DND-41 (cell line): ENCODE measurements around the gene RAB25.

Experiments used
- ATAC-seq: fragments of 200-7000 bp; cut with Tn5 transposase; 3 replicates; pipeline ENCODE4 v1.9.1; 2021; ENCODE audit warnings: low read depth; ENCODE audit not compliant: insufficient read depth
- DNase-seq: peaks from one replicate; pipeline ENCODE4 v3.0.0-alpha.2; 2020
- H2AFZ ChIP-seq: 2 replicates; pipeline ENCODE4 v1.6.0; 2012; ENCODE audit warnings: low read depth, low read length
- H3K27ac ChIP-seq: 2 replicates; pipeline ENCODE4 v1.5.1; 2012; ENCODE audit warnings: low read length, inconsistent platforms
- H3K27me3 ChIP-seq: fragments of 200-600 bp; sonication (generic); 2 replicates; pipeline ENCODE4 v1.6.0; 2012; ENCODE audit warnings: low read length, mild to moderate bottlenecking, inconsistent platforms; ENCODE audit not compliant: insufficient read depth, poor library complexity
- H3K36me3 ChIP-seq: 2 replicates; pipeline ENCODE4 v1.5.1; 2012; ENCODE audit warnings: low read length, inconsistent platforms; ENCODE audit not compliant: insufficient read depth
- H3K4me1 ChIP-seq: 2 replicates; pipeline ENCODE4 v1.5.1; 2012; ENCODE audit warnings: mild to moderate bottlenecking, low read length; ENCODE audit not compliant: insufficient read depth
- H3K4me2 ChIP-seq: 2 replicates; pipeline ENCODE4 v1.6.0; 2012; ENCODE audit warnings: mild to moderate bottlenecking, moderate library complexity, low read length, inconsistent platforms; ENCODE audit not compliant: insufficient read depth
- H3K4me3 ChIP-seq, 2 experiments: fragments of 200-600 bp in 1 of 2; shearing (Covaris generic) in 1 of 2; 2 replicates each; pipeline ENCODE4 v1.5.1; 2012 to 2016; ENCODE audit warnings: inconsistent platforms in 2 of 2, low read length in 2 of 2, mild to moderate bottlenecking in 2 of 2, low read depth in 1 of 2, moderate library complexity in 1 of 2
- H3K79me2 ChIP-seq: 2 replicates; pipeline ENCODE4 v1.6.0; 2012; ENCODE audit warnings: low read length, inconsistent platforms; ENCODE audit not compliant: insufficient read depth
- H3K9ac ChIP-seq: 2 replicates; pipeline ENCODE4 v1.6.0; 2012; ENCODE audit warnings: low read depth, mild to moderate bottlenecking, inconsistent platforms, low read length, moderate library complexity
- H3K9me3 ChIP-seq: 2 replicates; pipeline ENCODE4 v1.5.1; 2012; ENCODE audit warnings: low read length, moderate library complexity, mild to moderate bottlenecking, inconsistent platforms; ENCODE audit not compliant: insufficient read depth, severe bottlenecking
- H4K20me1 ChIP-seq: 2 replicates; pipeline ENCODE4 v1.6.0; 2012; ENCODE audit warnings: low read length; ENCODE audit not compliant: insufficient read depth
- EZH2 ChIP-seq: IDR thresholded peaks from 3 replicates; pipeline ENCODE4 v1.6.1; 2012; ENCODE audit warnings: borderline replicate concordance, low read depth, mild to moderate bottlenecking, moderate library complexity, low read length, inconsistent platforms; ENCODE audit not compliant: severe bottlenecking
- TF ChIP-seq, protein P1 (sequence below): IDR thresholded peaks from 2 replicates; pipeline ENCODE4 v1.5.1; 2012; ENCODE audit warnings: borderline replicate concordance, low read length, moderate library complexity, mild to moderate bottlenecking; ENCODE audit not compliant: poor library complexity, severe bottlenecking; ENCODE audit errors: extremely low read depth

The RAB25 gene

DNA sequence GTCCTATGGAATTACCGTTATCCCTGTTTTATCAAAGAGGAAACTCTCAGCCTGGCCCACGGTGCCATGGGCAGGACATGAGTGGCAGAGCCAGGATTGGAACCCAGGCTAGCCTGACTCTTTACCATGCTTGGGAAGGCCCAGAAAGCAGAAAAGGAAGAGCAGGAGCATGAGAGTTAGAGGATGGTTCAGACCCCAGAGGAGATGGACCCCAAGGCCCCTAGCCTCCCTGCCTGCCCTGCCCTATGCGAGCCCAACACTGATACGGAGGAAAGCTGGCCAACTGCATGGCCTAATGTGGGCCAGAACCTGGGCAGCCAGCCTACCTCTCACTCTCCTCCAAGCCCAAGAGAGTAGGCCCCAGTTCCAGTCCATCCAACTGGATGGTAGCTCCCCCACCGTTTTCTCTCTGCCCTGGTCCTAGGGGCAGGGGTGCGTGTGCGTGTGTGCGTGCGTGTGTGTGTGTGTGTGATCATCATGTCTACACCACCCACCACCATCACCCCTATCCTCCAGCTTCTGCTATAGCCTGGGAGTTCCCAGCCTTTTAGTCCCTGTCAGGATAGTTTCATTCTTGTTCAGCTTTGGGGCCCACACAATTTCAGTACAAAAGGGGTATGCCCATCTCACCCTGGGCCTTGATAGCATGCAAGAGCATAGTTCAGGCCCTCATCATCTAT, 36.7 kb downstream of the RAB25 start:
- H3K79me2 ChIP-seq: no peaks in the 10 kb centered on the region
- no peak overlapping the region for H2AFZ ChIP-seq
- no peak overlapping the region for H3K4me2 ChIP-seq
- no peak overlapping the region for H3K27ac ChIP-seq
- H3K36me3 ChIP-seq: no peaks in the 10 kb centered on the region
- no peak overlapping the region for H3K9ac ChIP-seq
- no peaks in the 10 kb centered on the region for H3K4me1 ChIP-seq
- no peak for ATAC-seq
- H4K20me1 ChIP-seq: peaks cover 13% of the 10 kb centered on the region; the same call in 1 of the 2 replicates
- no peak overlapping the region for H3K4me3 ChIP-seq
- TF ChIP-seq, protein P1, sequence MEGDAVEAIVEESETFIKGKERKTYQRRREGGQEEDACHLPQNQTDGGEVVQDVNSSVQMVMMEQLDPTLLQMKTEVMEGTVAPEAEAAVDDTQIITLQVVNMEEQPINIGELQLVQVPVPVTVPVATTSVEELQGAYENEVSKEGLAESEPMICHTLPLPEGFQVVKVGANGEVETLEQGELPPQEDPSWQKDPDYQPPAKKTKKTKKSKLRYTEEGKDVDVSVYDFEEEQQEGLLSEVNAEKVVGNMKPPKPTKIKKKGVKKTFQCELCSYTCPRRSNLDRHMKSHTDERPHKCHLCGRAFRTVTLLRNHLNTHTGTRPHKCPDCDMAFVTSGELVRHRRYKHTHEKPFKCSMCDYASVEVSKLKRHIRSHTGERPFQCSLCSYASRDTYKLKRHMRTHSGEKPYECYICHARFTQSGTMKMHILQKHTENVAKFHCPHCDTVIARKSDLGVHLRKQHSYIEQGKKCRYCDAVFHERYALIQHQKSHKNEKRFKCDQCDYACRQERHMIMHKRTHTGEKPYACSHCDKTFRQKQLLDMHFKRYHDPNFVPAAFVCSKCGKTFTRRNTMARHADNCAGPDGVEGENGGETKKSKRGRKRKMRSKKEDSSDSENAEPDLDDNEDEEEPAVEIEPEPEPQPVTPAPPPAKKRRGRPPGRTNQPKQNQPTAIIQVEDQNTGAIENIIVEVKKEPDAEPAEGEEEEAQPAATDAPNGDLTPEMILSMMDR: no peak
- TF ChIP-seq EZH2: no peak
- peaks cover 6% of the 10 kb centered on the region for H3K27me3 ChIP-seq
- DNase-seq: no peak
- no peaks in the 10 kb centered on the region for H3K9me3 ChIP-seq

- no peak for ATAC-seq
- Histone ChIP-seq H3K9me3 (no peaks in the 10 kb centered on the region), H3K36me3 (no peaks in the 10 kb centered on the region), H3K79me2 (no peaks in the 10 kb centered on the region), H3K27me3 (peaks cover 10% of the 10 kb centered on the region), H3K4me1 (no peaks in the 10 kb centered on the region), H3K4me2 (no peak overlapping the region), H4K20me1 (peaks cover 13% of the 10 kb centered on the region; the same call in 1 of the 2 replicates), H3K4me3 (no peak overlapping the region), H3K9ac (no peak overlapping the region), H3K27ac (no peak overlapping the region), H2AFZ (no peak overlapping the region)
- DNase-seq: no peak
- TF ChIP-seq, protein P1: no peak
- no peak for TF ChIP-seq EZH2
Measured at GRCh38 chr1:156098784-156099183, 37.8 kb downstream of the RAB25 start.

DNA sequence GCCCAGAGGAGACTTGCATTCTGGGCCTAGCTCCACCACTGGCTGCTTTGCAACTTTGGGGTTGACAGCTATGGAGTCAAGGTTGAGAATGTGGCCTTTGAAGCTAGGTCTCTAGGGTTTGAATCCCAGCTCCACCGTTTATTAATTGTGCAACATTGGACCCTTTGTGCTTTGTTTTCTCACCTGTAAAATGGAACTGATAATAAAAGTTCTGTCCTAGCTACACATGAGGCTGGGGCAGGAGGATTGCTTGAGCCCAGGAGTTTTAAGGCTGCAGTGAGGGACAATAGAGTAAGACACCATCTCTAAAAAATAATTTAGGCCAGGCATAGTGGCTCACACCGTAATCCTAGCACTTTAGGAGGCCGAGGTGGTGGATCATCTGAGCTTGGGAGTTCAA, 38.3 kb downstream of the RAB25 start:
- Histone ChIP-seq H3K27me3 (peaks cover 10% of the 10 kb centered on the region), H3K79me2 (no peaks in the 10 kb centered on the region), H3K4me3 (no peak overlapping the region), H3K36me3 (no peaks in the 10 kb centered on the region), H3K27ac (no peak overlapping the region), H4K20me1 (peaks cover 13% of the 10 kb centered on the region; the same call in 1 of the 2 replicates), H3K4me2 (no peak overlapping the region), H2AFZ (no peak overlapping the region), H3K4me1 (no peaks in the 10 kb centered on the region), H3K9me3 (no peaks in the 10 kb centered on the region), H3K9ac (no peak overlapping the region)
- TF ChIP-seq, protein P1: no peak
- no peak for TF ChIP-seq EZH2
- ATAC-seq (no peak), DNase-seq (no peak)
